Lower leg skin (tissue), 3 donors: Measurements from ENCODE around the gene DGKB.

Experiments
- CTCF ChIP-seq, 3 donors: fragments of 450-650 bp; IDR thresholded peaks; one replicate each; pipeline ENCODE4 v1.5.1; 2016; ENCODE audit warnings: antibody characterized with exemption in 3 of 3, mild to moderate bottlenecking in 3 of 3, moderate library complexity in 2 of 3
- POLR2A ChIP-seq, 2 donors: fragments of 450-650 bp; IDR thresholded peaks; one replicate each; pipeline ENCODE4 v1.6.1; 2016 to 2017; ENCODE audit warnings: antibody characterized with exemption in 2 of 2, mild to moderate bottlenecking in 1 of 2, moderate library complexity in 1 of 2

- TF ChIP-seq CTCF (IDR thresholded peaks at IDR 0.05) = no peak
- no peak for TF ChIP-seq POLR2A (IDR thresholded peaks at IDR 0.05)
These were observed 44.1 kb downstream of the DGKB start for GRCh38 chr7:14858410-14858809.
